ENCODE measurements around the gene ITPR1.

GRCh38 chr3:4823385-4823784 lies 330.2 kb downstream of the ITPR1 start:
- no peak for TF ChIP-seq CTCF (conservative IDR thresholded peaks at IDR 0.05; ENCODE audit: low read depth, low read length)
- TF ChIP-seq EZH2 (IDR thresholded peaks at IDR 0.05; ENCODE audit: low read length, unreplicated experiment) = no peak
